Adrenal gland (tissue), 5 donors: Measurements from ENCODE around the gene LRP1B.

Experiments used
- POLR2A ChIP-seq, 2 donors: fragments of 450-650 bp; IDR thresholded peaks; one replicate each; pipeline ENCODE4 v1.6.1; 2017; ENCODE audit warnings: antibody characterized with exemption in 2 of 2, mild to moderate bottlenecking in 2 of 2, moderate library complexity in 1 of 2
- TF ChIP-seq, protein P1 (sequence below), 6 experiments: fragments of 450-650 bp in 4 of 6; fragments of 200-600 bp in 2 of 6; sonication (generic) in 1 of 6; IDR thresholded peaks; 1 replicate in 5 of 6; 2 replicates in 1 of 6; pipeline versions ENCODE4 v1.5.1 to v1.8.0; 2016 to 2021; ENCODE audit warnings: antibody characterized with exemption in 6 of 6, mild to moderate bottlenecking in 2 of 6, moderate library complexity in 1 of 6
- donor health status: DM: no; HTN: no; CAD: no.

DNA sequence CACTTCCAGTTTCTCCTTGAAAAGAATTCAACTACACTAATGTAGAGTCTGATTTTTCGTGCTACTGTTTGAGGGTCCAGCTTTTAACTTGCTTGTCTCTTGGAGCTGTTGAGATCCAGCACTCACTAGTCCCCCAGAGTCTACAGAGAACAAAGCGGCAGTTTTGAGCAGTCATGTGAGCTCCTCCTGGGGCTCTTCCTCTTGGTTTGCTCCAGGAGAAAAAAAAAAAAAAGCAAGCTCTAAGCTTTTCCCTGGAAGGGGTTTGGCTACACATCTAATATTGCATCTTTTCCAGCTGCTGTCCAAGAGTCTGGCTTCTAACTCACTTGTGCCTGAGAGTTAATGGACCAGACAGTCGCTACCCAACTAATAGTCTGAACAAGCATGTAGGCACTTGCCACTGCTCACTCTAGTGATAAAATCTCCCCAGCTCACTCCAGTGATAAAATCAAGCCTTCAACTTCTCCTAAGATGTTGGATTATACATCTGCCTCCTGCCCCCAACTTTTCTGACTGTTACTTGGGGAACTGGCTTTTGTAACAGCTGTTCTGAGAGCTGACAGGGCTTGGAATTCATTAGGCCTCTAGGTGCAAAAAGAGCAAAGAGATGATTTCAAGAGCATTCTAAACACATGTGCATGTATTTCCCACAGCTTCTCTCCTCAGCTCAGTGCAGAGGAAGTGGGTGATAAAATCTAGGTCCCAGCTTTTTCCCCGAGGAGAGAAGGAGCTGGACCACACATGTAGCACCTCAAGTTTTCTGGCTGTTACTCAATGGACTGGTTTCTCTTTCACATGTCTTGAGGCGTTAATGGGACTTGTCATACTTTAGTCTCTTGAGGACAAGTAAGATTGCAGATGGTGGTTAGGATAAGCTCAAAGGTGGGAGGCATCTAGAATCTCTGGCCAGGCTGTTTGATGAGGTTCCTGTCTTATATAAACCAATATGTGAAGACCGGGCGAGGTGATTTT is 750.5 kb downstream of the LRP1B start:
- TF ChIP-seq, protein P1, sequence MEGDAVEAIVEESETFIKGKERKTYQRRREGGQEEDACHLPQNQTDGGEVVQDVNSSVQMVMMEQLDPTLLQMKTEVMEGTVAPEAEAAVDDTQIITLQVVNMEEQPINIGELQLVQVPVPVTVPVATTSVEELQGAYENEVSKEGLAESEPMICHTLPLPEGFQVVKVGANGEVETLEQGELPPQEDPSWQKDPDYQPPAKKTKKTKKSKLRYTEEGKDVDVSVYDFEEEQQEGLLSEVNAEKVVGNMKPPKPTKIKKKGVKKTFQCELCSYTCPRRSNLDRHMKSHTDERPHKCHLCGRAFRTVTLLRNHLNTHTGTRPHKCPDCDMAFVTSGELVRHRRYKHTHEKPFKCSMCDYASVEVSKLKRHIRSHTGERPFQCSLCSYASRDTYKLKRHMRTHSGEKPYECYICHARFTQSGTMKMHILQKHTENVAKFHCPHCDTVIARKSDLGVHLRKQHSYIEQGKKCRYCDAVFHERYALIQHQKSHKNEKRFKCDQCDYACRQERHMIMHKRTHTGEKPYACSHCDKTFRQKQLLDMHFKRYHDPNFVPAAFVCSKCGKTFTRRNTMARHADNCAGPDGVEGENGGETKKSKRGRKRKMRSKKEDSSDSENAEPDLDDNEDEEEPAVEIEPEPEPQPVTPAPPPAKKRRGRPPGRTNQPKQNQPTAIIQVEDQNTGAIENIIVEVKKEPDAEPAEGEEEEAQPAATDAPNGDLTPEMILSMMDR (IDR thresholded peaks at IDR 0.05): no peak
- no peak for TF ChIP-seq POLR2A (IDR thresholded peaks at IDR 0.05)
